GM23338 (cell line): ENCODE data around the gene SLC6A19. TPM values are rescaled to one million over a fixed set of nuclear protein-coding genes. Genes with fewer than 3 reads are reported as not detected.

ENCODE experiments used
- ATAC-seq: fragments of 200-7000 bp; cut with Tn5 transposase; 3 replicates; pipeline ENCODE4 v1.9.1; 2020
- DNase-seq: peaks from one replicate; pipeline ENCODE4 v3.0.0-alpha.2; 2015; ENCODE audit warnings: low spot score
- H2AFZ ChIP-seq: fragments of 200-600 bp; sonication (generic); 2 replicates; pipeline ENCODE4 v1.8.0; 2016; ENCODE audit warnings: antibody characterized with exemption, mild to moderate bottlenecking, moderate library complexity
- H3F3A ChIP-seq: fragments of 200-600 bp; sonication (generic); replicated peaks from 2 replicates; pipeline ENCODE4 v1.8.0; 2017; ENCODE audit warnings: antibody characterized with exemption, mixed run types, low read depth
- H3K27ac ChIP-seq: fragments of 200-600 bp; sonication (generic); 2 replicates; pipeline ENCODE4 v1.6.1; 2016; ENCODE audit warnings: low read depth
- H3K27me3 ChIP-seq: fragments of 200-600 bp; sonication (generic); 2 replicates; pipeline ENCODE4 v1.8.0; 2016; ENCODE audit warnings: mild to moderate bottlenecking, mixed run types, moderate library complexity; ENCODE audit not compliant: insufficient read depth
- H3K36me3 ChIP-seq: fragments of 200-600 bp; sonication (generic); 2 replicates; pipeline ENCODE4 v1.8.0; 2016; ENCODE audit warnings: mild to moderate bottlenecking; ENCODE audit not compliant: insufficient read depth
- H3K4me1 ChIP-seq: fragments of 200-600 bp; sonication (generic); 2 replicates; pipeline ENCODE4 v1.8.0; 2016; ENCODE audit warnings: mild to moderate bottlenecking, moderate library complexity; ENCODE audit not compliant: insufficient read depth
- H3K4me2 ChIP-seq: fragments of 200-600 bp; sonication (generic); 2 replicates; pipeline ENCODE4 v1.7.1; 2017; ENCODE audit warnings: mixed run types
- H3K4me3 ChIP-seq: fragments of 200-600 bp; sonication (generic); 2 replicates; pipeline ENCODE4 v1.6.1; 2016; ENCODE audit warnings: mixed run types
- H3K79me2 ChIP-seq: fragments of 200-600 bp; sonication (generic); replicated peaks from 2 replicates; pipeline ENCODE4 v1.8.0; 2017; ENCODE audit warnings: mild to moderate bottlenecking; ENCODE audit not compliant: insufficient read depth
- H3K9me2 ChIP-seq: fragments of 200-600 bp; sonication (generic); 2 replicates; pipeline ENCODE4 v1.8.0; 2017; ENCODE audit not compliant: insufficient read depth
- H4K20me1 ChIP-seq: fragments of 200-600 bp; sonication (generic); replicated peaks from 2 replicates; pipeline ENCODE4 v1.8.0; 2017; ENCODE audit warnings: mild to moderate bottlenecking; ENCODE audit not compliant: insufficient read depth
- H3K27ac Mint-ChIP-seq: 2 replicates; pipeline ENCODE4 v1.8.0; 2020; ENCODE audit warnings: inconsistent platforms, mild to moderate bottlenecking, moderate library complexity, mixed read lengths
- H3K27me3 Mint-ChIP-seq: 3 replicates; pipeline ENCODE4 v1.8.0; 2022; ENCODE audit warnings: low read depth, mild to moderate bottlenecking, moderate library complexity, mixed read lengths, inconsistent platforms; ENCODE audit not compliant: insufficient read depth, poor library complexity
- H3K36me3 Mint-ChIP-seq: 3 replicates; pipeline ENCODE4 v1.8.0; 2021; ENCODE audit warnings: low read depth, mild to moderate bottlenecking, inconsistent platforms, moderate library complexity, mixed read lengths
- H3K4me1 Mint-ChIP-seq: 3 replicates; pipeline ENCODE4 v1.8.0; 2020; ENCODE audit warnings: mild to moderate bottlenecking, inconsistent platforms, mixed read lengths
- H3K4me3 Mint-ChIP-seq: 3 replicates; pipeline ENCODE4 v1.8.0; 2021; ENCODE audit warnings: moderate library complexity, mild to moderate bottlenecking, inconsistent platforms, mixed read lengths
- H3K9me3 Mint-ChIP-seq: 3 replicates; pipeline ENCODE4 v1.8.0; 2020; ENCODE audit warnings: moderate library complexity, mild to moderate bottlenecking, inconsistent platforms, mixed read lengths
- CREB1 ChIP-seq: fragments of 250-450 bp; sonication (Bioruptor Pico); IDR thresholded peaks from 2 replicates; pipeline ENCODE4 v1.5.0; 2020; ENCODE audit warnings: low read depth, mild to moderate bottlenecking, moderate library complexity
- EZH2phosphoT487 ChIP-seq: fragments of 200-600 bp; sonication (generic); IDR thresholded peaks from one replicate; pipeline ENCODE4 v1.8.1; 2018; ENCODE audit warnings: antibody characterized with exemption; ENCODE audit not compliant: unreplicated experiment
- JUNB ChIP-seq: IDR thresholded peaks from one replicate; pipeline ENCODE4 v1.6.1; 2016; ENCODE audit warnings: antibody characterized with exemption; ENCODE audit not compliant: unreplicated experiment
- NANOG ChIP-seq: IDR thresholded peaks from 2 replicates; pipeline ENCODE4 v1.6.1; 2016; ENCODE audit warnings: antibody characterized with exemption, borderline replicate concordance
- POLR2AphosphoS5 ChIP-seq: IDR thresholded peaks from 2 replicates; pipeline ENCODE4 v1.6.1; 2016; ENCODE audit warnings: antibody characterized with exemption, low read depth
- STAT1 ChIP-seq: IDR thresholded peaks from one replicate; pipeline ENCODE4 v1.6.1; 2016; ENCODE audit warnings: antibody characterized with exemption; ENCODE audit not compliant: unreplicated experiment
- ZNF114 ChIP-seq: fragments of 250-450 bp; sonication (Bioruptor Pico); IDR thresholded peaks from 2 replicates; pipeline ENCODE4 v1.5.0; 2020; ENCODE audit warnings: mild to moderate bottlenecking, moderate library complexity
- ZNF331 ChIP-seq: fragments of 250-450 bp; sonication (Bioruptor Pico); IDR thresholded peaks from 2 replicates; pipeline ENCODE4 v1.5.0; 2020; ENCODE audit warnings: low read depth, mild to moderate bottlenecking, moderate library complexity
- polyA plus RNA-seq: library from polyadenylated mRNA; unstranded; fragments of >200 nt; fragmentation: Nextera tagmentation; extraction: Ambion mirVana; gene quantifications from 2 replicates; pipeline ENCODE4 v1.2.1, GENCODE V29; 2016
- total RNA-seq: library from RNA; depleted of rRNA; stranded (reverse); fragments of >200 nt; shearing (Covaris generic); gene quantifications from 2 replicates; pipeline ENCODE4 v1.2.3, GENCODE V29; 2014
- TF ChIP-seq, protein P1 (sequence below): IDR thresholded peaks from 2 replicates; pipeline ENCODE4 v1.6.1; 2016; ENCODE audit warnings: antibody characterized with exemption
- TF ChIP-seq, protein P2 (sequence below), 2 experiments: fragments of 200-600 bp in 1 of 2; sonication (generic) in 1 of 2; conservative IDR thresholded peaks; 2 replicates each; pipeline versions ENCODE4 v1.5.1 to v1.6.1; 2016 to 2017; ENCODE audit warnings: antibody characterized with exemption in 2 of 2, low read depth in 2 of 2, mild to moderate bottlenecking in 2 of 2, moderate library complexity in 1 of 2

SLC6A19 gene
- total and polyA plus RNA-seq, 2 experiments from 2014 or later = not detected

DNA sequence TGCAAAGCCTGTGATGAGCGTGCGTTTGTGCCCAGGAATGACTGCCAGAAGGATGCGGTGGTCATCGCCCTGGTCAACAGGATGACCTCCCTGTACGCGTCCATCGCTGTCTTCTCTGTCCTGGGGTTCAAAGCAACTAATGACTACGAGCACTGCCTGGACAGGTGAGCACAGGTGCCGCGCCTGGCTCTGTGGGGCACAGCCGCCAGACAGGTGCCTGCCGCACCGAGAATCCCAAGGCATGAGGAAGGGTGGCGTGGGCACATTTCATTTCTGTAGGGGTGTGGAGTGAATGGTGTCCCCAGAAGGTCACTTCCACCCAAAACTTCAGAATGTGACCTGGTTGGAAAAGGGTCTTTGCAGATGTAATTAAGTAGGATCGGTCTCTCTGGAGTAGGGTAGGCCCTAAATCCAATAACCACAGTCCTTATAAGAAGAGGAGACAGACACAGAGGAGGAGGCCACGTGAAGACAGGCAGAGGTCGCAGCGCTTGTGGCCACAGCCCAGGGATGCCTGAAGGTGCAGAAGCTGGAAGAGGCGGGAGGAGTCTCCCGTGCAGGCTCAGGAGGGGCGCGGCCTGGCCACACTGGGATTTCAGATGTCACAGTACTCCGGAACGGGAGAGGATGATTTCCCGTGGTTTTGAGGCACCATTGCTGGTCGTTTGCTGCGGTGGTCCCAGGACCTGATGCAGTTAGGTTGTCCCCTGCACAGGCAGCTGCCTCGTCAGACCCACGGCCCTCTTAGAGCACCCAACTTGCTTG is 39.3 kb downstream of the SLC6A19 start:
- no peak overlapping the region for H3K27ac ChIP-seq
- no peak overlapping the region for H3K4me2 ChIP-seq
- DNase-seq (no peak), ATAC-seq (no peak)
- H3K27me3 ChIP-seq = no peaks in the 10 kb centered on the region
- no peaks in the 10 kb centered on the region for H3K36me3 Mint-ChIP-seq
- peaks cover 13% of the 10 kb centered on the region for H3K9me3 Mint-ChIP-seq
- no peak overlapping the region for H3K4me3 ChIP-seq
- H3K27ac Mint-ChIP-seq = no peak overlapping the region
- H3K79me2 ChIP-seq = no peaks in the 10 kb centered on the region
- H4K20me1 ChIP-seq = no peaks in the 10 kb centered on the region
- no peak for TF ChIP-seq ZNF114 (CRISPR knock-in tag)
- TF ChIP-seq NANOG = no peak
- TF ChIP-seq ZNF331 (CRISPR knock-in tag) = no peak
- TF ChIP-seq EZH2phosphoT487 = no peak
- TF ChIP-seq POLR2AphosphoS5 = no peak
- no peaks in the 10 kb centered on the region for H3K9me2 ChIP-seq
- 0 out of 2 replicates have a peak, but pooled peaks cover 3% of the 10 kb centered on the region for H3K4me1 ChIP-seq
- H3F3A ChIP-seq = no peaks in the 10 kb centered on the region
- peaks cover 13% of the 10 kb centered on the region; the same call in 2 of the 3 replicates for H3K4me1 Mint-ChIP-seq
- no peak overlapping the region for H2AFZ ChIP-seq
- H3K27me3 Mint-ChIP-seq = peaks cover 5% of the 10 kb centered on the region
- H3K4me3 Mint-ChIP-seq = no peak overlapping the region
- no peaks in the 10 kb centered on the region for H3K36me3 ChIP-seq

DNA sequence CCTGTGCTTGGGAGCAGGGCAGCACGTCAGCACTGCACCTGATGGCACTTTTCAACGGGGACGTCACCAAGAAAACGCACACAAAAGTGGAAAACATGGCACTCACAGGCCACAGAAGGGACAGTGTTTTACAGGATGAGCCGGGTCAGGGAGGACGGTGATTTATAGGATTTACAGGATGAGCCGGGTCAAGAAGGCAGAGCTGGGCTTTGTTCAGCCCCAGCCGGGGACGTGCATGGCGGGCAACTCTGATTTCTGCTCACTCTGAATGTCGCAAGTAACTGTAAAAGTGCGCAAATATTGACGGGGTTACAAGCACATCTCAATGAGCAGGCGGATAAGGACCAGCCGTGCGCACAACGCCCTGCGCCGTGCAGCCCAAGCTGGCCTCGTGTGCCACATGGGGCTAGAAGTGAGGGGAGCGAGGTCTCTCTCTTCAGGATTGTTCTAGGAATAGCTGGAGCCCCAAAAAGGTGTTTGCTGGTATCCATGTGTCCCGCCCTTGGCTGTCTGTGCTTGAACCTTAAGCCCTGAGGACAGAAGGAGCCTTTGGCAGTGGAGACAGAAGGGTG is 40.2 kb downstream of the SLC6A19 start:
- Histone ChIP-seq H3K79me2 (no peaks in the 10 kb centered on the region), H3F3A (no peaks in the 10 kb centered on the region), H2AFZ (no peak overlapping the region), H3K9me2 (no peaks in the 10 kb centered on the region), H3K4me1 (0 out of 2 replicates have a peak, but pooled peaks cover 3% of the 10 kb centered on the region), H4K20me1 (no peaks in the 10 kb centered on the region), H3K36me3 (no peaks in the 10 kb centered on the region), H3K27ac (no peak overlapping the region), H3K27me3 (no peaks in the 10 kb centered on the region), H3K4me2 (no peak overlapping the region), H3K4me3 (no peak overlapping the region)
- no peak overlapping the region for H3K27ac Mint-ChIP-seq
- H3K36me3 Mint-ChIP-seq = no peaks in the 10 kb centered on the region
- no peak for TF ChIP-seq STAT1
- no peak for TF ChIP-seq EZH2phosphoT487
- no peak for TF ChIP-seq CREB1
- TF ChIP-seq, protein P1, sequence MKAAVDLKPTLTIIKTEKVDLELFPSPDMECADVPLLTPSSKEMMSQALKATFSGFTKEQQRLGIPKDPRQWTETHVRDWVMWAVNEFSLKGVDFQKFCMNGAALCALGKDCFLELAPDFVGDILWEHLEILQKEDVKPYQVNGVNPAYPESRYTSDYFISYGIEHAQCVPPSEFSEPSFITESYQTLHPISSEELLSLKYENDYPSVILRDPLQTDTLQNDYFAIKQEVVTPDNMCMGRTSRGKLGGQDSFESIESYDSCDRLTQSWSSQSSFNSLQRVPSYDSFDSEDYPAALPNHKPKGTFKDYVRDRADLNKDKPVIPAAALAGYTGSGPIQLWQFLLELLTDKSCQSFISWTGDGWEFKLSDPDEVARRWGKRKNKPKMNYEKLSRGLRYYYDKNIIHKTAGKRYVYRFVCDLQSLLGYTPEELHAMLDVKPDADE = no peak
- TF ChIP-seq, protein P2, sequence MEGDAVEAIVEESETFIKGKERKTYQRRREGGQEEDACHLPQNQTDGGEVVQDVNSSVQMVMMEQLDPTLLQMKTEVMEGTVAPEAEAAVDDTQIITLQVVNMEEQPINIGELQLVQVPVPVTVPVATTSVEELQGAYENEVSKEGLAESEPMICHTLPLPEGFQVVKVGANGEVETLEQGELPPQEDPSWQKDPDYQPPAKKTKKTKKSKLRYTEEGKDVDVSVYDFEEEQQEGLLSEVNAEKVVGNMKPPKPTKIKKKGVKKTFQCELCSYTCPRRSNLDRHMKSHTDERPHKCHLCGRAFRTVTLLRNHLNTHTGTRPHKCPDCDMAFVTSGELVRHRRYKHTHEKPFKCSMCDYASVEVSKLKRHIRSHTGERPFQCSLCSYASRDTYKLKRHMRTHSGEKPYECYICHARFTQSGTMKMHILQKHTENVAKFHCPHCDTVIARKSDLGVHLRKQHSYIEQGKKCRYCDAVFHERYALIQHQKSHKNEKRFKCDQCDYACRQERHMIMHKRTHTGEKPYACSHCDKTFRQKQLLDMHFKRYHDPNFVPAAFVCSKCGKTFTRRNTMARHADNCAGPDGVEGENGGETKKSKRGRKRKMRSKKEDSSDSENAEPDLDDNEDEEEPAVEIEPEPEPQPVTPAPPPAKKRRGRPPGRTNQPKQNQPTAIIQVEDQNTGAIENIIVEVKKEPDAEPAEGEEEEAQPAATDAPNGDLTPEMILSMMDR (conservative IDR thresholded peaks at IDR 0.05; ENCODE audit: low read depth in 2 of 2) = no peak
- TF ChIP-seq ZNF114 (CRISPR knock-in tag) = no peak
- TF ChIP-seq JUNB = no peak
- TF ChIP-seq NANOG = no peak
- DNase-seq (no peak), ATAC-seq (no peak)
- H3K4me1 Mint-ChIP-seq = peaks cover 13% of the 10 kb centered on the region; the same call in 2 of the 3 replicates
- peaks cover 4% of the 10 kb centered on the region; the same call in 1 of the 3 replicates for H3K9me3 Mint-ChIP-seq
- peaks cover 2% of the 10 kb centered on the region for H3K27me3 Mint-ChIP-seq
- no peak overlapping the region for H3K4me3 Mint-ChIP-seq
